Fibroblast of skin of scalp (primary cell): ENCODE measurements around the gene GALNT10.
A peak's percentile ranks its signal among the peaks of the same experiment; 100 is the strongest.

Experiments
- DNase-seq: peaks from one replicate; pipeline ENCODE4 v3.0.0-alpha.2; 2013

GALNT10 gene

DNA sequence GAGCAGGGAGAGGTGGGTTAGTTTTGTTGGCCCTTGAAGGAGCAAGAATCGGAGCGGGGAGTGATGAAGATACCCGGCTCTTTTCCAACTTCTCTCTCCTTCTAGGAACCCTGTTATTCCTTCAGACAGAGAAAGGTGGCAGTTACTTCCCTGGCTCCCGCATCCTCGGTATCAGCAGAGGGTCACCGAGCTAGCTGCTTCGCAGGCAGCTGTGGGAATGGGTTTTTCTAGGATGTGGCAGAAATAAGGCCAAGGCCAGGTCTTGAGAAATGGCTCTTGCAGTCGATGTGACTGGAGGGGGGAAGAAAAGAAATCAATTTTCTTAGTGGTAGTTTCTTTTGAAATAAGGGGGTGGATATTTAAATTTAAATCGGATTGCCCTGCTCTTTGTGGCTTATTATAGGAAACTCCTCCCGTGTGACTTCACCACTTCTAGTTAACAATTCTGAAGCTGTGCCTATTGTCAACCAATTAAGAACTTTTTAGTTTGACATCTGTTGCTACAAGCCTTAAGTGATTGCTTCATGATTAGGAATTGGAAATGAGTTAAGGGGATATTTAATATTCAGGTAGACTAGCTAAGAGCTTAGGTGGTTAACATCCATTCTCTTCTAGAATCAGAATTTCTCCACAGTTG is 256.7 kb downstream of the GALNT10 start:
- no peak for DNase-seq

GRCh38 chr5:154449786-154450185 is 259.3 kb downstream of the GALNT10 start:
- DNase-seq: no peak

DNA sequence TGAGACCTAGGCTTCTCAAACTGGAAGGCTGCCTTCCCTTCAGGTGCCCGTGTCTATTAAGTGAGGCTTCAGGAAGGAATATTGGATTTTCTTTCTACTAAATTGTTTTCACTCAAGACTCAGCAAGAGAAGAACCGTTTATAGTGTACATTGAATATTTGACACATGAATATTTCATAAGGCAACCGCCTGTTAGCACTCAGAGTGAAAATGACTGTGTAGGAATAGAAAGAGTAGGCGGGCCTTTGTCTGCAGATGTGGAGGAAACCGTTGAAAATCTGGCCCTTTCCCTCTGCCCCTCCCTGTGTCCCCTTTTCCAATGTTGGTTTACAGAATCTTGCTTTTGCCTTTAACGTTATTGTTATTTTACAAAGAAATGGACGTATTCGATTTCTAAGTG is 261.4 kb downstream of the GALNT10 start:
- no peak for DNase-seq

- no peak for DNase-seq
Observed at GRCh38 chr5:154455585-154455984, 265.1 kb downstream of the GALNT10 start.

GRCh38 chr5:154456540-154456939 is 266.0 kb downstream of the GALNT10 start:
- no peak for DNase-seq

DNA sequence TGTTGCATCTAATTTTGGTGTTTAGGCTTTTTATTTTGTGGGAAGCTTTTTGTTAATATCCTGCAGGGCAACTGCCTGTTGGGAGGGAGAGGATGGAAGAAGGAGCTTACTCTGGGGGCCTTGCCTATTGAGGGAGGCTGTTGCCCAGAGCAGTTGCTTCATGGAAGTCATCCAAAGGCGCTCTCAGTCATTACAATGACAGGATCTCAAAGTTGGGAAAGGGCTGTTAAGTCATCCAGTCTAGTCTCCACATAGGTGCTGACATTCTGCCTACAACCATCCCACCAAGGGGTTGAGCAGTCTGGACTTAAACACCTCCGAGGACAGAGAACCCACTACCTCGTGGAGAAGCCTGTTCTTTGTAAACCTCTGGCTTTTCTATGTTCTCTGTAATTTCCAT is 268.5 kb downstream of the GALNT10 start:
- no peak for DNase-seq

GRCh38 chr5:154460172-154460571 is 269.6 kb downstream of the GALNT10 start:
- no peak for DNase-seq

- peak; percentile 57 for DNase-seq
Observed at GRCh38 chr5:154461531-154461930, 271.0 kb downstream of the GALNT10 start.

GRCh38 chr5:154464438-154464837 is 273.9 kb downstream of the GALNT10 start:
- DNase-seq: no peak

DNA sequence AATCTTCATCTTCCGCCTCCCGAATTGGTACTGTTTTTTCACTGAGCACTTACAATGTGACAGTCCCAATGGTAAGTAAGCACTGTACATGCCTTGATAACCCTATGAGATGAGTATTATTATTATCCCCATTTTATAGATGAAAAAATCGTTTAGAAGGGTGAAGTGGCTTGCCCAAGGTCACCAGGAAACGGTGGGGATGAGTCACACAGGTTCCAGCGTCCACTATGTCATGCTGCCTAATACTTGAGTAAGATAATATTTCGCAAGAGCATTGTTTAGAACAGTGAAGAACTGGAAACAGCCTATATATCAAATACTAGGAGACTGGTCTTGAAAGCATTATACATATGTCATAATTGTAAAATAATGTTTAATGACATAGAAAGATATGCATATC is 274.6 kb downstream of the GALNT10 start:
- DNase-seq: no peak

DNA sequence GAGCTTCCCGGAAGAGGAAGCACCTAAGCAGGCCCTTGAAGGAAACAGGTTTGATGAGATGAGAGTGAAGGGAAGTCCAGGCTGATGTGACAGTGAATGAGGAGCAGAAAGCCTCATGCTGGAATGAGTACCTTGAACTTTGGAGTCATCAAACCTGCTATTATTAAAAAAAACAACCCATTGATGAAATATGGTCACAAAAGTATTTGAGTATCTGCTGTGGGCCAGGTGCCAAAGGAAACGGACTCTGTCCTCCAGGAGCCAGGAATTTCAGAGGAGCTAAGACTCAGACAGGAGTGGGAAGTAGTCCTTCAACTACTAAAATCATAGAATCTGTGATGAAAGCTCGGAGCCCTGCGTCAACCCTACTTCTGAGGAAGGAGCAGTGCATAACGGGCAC is 275.6 kb downstream of the GALNT10 start:
- no peak for DNase-seq

- no peak for DNase-seq
Observed at GRCh38 chr5:154466671-154467070, 276.1 kb downstream of the GALNT10 start.

DNA sequence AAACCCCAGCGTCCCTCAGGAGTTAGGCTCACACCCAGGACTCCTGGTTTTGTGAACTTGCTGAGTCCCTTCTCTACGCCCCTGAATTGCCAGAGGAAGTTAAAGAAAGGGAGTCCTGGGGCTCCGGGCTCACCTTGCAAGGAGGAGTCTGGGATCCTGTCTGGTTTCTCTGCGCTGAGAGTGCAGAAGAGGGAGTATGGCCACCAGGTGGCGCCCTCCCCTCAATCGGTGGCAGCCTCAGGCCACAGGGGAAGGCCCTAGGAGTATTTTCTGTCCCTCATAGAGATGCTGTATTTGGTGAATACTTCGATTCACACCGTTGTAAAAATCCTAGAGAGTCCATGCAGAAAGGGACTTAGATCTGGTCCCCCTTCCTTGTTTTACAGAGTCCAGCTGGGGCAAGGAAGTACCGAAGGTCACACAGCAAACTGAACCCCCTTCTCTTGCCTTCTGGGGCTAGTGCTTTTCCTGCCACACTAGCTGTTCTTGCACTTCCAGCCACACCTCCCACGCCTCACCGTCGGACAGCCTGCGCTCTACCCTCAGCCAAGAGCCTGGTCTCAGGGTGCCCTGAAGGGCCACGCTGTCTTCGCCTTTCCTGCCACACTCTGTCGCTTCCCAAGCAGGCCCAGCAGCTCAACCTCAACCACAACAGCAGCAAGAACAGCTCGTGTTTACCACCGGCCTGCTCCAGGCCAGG is 277.3 kb downstream of the GALNT10 start:
- peak; percentile 59 for DNase-seq

GRCh38 chr5:154470137-154470536 is 279.6 kb downstream of the GALNT10 start:
- no peak for DNase-seq
